Cortex of kidney (tissue), 1 donor: Measurements from ENCODE around the gene CHD8.
"Not testable (repeated sequence)": the region's sequence is repeated elsewhere in the genome, so short reads cannot be mapped to it uniquely, and the experiment has no call there.

Experiments
- DNase-seq: peaks from one replicate; lab custom pipeline; 2025; lab: John Stamatoyannopoulos, UW

CHD8 gene

GRCh38 chr14:21455912-21456667 is at the start of gene CHD8:
TSS of gene CHD8 (minus strand) at chr14:21456123. CDS start at chr14:21431643, 24,480 bp downstream.
- DNase-seq = peak; percentile 70

- no peak for DNase-seq
Observed at GRCh38 chr14:21505012-21505553, 49.2 kb upstream of the CHD8 start.

- no peak for DNase-seq
Observed at GRCh38 chr14:21503376-21503775, 47.5 kb upstream of the CHD8 start.

GRCh38 chr14:21501568-21501967 is 45.6 kb upstream of the CHD8 start:
- DNase-seq = no peak

- no peak for DNase-seq
Observed at GRCh38 chr14:21498540-21499526, 42.9 kb upstream of the CHD8 start.

- no peak for DNase-seq
Observed at GRCh38 chr14:21496453-21496852, 40.5 kb upstream of the CHD8 start.

- no peak for DNase-seq
Observed at GRCh38 chr14:21494902-21495762, 39.2 kb upstream of the CHD8 start.

GRCh38 chr14:21486640-21487087 is 30.7 kb upstream of the CHD8 start:
- DNase-seq = no peak

- DNase-seq = peak; percentile 34
Observed at GRCh38 chr14:21476925-21477681, 21.2 kb upstream of the CHD8 start, which contains the start of the genes RAB2B and TOX4. TSS of gene RAB2B (minus strand) at chr14:21476959. CDS start at chr14:21476872, 87 bp downstream. TSS of gene TOX4 (plus strand) at chr14:21477195. CDS start at chr14:21477279, 84 bp downstream.

GRCh38 chr14:21476523-21476924 is 20.6 kb upstream of the CHD8 start:
- DNase-seq = no peak

GRCh38 chr14:21475767-21476522 is 20.0 kb upstream of the CHD8 start:
- no peak for DNase-seq

GRCh38 chr14:21467616-21468015 is 11.7 kb upstream of the CHD8 start:
- DNase-seq = no peak

- no peak for DNase-seq
Observed at GRCh38 chr14:21455592-21455911, 371 bp downstream of the CHD8 start.

- DNase-seq = no peak
Observed at GRCh38 chr14:21454843-21455544, 929 bp downstream of the CHD8 start.

GRCh38 chr14:21449899-21450216 is 6.1 kb downstream of the CHD8 start:
- DNase-seq = no peak

GRCh38 chr14:21442657-21443056 is 13.3 kb downstream of the CHD8 start:
- DNase-seq = not testable (repeated sequence)

- DNase-seq = no peak
Observed at GRCh38 chr14:21440859-21441258, 15.1 kb downstream of the CHD8 start.

- peak; percentile 48 for DNase-seq
Observed at GRCh38 chr14:21437063-21437901, 18.6 kb downstream of the CHD8 start.
